D341Med (cell line): ENCODE results near the gene HEATR9.

Source experiments
- DNase-seq: peaks from one replicate; pipeline ENCODE4 v3.0.0; 2012; ENCODE audit warnings: low spot score

Gene HEATR9

DNA sequence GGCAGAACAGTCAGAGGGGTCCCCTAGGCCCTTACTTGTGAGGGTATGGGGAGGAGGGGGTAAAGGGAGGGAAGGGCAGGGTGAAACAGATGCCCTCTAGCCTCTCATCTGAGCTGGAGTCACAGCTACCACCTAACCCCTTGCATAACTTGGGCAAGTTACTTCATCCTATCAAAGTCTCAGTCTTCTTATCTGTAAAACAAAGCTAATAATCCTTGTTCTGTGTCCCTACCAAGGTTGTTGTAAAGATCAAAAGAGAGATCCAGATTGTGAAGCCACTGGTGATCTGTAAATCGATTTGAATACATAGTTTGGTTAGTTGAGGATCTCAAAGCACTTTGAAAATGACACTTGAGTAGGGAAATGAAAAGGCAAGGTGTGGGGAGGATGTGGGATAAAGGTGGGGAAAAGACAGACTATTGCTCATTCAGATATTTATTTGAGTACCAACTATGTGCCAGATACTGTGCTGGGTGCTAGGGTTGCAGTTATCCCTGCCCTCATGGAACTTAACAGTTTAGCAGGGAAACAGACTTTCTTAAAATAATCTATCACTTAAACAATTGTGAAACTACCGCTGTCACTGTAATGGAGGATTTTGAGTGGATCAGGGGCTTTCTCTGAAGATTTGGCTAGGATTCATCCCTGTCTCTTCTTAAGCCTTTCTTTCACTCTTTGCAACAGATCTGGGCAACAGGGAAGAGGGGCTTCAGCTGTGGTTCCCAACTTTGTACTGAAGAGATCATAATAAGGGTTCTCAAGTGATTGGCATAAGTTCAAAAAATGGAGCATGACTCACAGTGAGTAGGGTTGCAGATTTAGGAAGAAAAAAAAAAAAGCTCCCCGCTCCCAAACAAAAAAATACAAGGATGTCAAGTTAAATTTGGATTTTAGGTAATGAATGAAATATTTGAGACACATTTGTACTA, 3.0 kb downstream of the HEATR9 start:
- no peak for DNase-seq

DNA sequence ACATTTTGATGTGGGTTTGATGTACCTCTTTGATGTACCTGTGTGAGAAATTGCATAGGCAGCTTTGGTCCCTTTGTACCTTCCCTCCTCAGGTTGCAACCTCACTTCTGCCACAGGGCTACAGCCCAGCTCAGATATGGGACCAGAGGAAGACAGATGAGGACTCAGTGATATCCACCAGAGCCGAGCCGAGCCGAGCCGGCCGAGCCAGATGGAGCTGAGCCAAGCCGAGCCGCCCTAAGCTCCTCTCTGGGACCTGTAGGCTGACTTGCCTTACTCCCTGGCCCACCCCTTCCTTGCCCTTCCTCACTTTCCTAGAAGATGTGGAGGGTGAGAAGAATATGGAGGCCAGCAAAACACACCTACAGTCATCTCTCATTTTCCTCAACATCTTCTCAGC, 3.8 kb downstream of the HEATR9 start:
- no peak for DNase-seq

GRCh38 chr17:35856603-35857002, 12.1 kb downstream of the HEATR9 start:
- DNase-seq: no peak

GRCh38 chr17:35855965-35856364, 12.7 kb downstream of the HEATR9 start:
- no peak for DNase-seq

- DNase-seq: peak; percentile 64
These were observed 19.0 kb downstream of the HEATR9 start for GRCh38 chr17:35849469-35850348.

- no peak for DNase-seq
These were observed 20.9 kb downstream of the HEATR9 start for GRCh38 chr17:35847633-35848373.

GRCh38 chr17:35847006-35847405, 21.7 kb downstream of the HEATR9 start:
- DNase-seq: no peak

DNA sequence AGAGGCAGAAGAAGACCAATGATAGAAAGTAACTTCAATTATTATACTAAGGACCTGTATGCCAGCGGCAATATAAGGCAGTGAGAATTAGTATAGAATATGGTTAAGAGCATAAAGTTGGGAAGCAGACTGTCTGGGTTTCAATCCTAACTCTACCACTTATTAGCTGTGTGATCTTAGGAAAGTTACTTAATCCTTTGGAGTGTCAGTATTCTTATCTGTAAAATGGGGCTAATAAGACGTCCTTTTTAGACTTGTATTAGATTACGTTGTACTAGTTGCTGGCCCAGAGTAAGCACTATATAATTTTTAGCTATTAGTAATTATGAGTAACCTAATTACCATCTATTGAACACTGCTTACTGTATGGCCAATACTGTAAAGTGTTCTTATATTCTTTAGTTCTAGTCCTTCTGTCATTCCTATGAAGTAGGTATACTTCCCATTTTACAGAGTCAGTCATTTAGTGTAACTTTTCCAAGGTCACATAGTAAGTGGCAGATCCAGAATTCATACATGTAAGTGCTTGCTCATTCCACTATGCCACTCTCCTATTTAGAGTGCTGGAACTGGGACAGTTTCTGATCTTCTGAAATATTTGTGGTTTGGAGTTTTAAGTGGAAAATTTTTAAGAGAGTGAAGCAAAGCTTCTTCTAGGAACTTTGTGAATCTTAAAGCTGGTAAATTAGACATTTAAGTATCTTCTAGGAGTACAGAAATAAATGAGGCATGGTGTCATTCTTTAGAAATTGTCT, 22.5 kb downstream of the HEATR9 start:
- no peak for DNase-seq

- no peak for DNase-seq
These were observed 24.1 kb downstream of the HEATR9 start for GRCh38 chr17:35844547-35844946.

GRCh38 chr17:35843698-35844097, 25.0 kb downstream of the HEATR9 start:
- DNase-seq: no peak

DNA sequence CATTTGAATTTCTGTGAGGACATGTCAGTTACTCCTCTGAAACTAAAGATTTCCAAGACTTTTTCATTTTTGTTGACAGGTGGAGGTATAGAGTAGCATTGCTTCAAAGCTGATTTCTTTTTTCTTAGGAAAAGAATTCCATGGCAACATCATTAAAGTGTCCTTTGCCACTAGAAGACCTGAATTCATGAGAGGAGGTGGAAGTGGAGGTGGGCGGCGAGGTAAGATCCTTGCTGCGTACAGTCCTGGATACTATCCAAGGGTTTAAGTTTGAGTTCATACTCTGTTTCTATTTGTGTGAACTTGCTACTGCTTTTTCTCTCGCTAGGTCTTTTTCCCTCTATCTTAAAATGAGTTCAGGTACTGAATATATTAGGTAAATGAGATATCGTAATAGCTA, 26.5 kb downstream of the HEATR9 start:
- DNase-seq: no peak

GRCh38 chr17:35841505-35841904, 27.2 kb downstream of the HEATR9 start:
- no peak for DNase-seq

DNA sequence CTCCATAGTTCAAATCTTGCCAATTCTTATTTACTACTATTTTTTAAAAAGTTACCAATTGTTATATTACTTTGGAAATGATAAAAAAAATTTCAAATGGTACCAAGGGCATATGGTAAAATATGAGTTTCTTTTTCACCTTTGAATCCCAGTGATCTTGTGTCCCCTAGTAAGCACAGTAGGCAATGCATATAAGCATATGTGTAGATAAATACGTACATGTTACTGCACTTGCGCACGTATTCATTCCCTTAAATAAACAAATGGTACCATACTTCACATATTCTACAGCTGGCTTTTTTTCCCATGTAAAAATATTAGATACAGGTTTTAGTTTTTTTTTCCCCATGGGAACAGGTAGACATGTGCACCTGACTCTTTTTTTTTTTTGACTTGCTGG, 27.6 kb downstream of the HEATR9 start:
- DNase-seq: no peak

GRCh38 chr17:35825206-35825605, 43.5 kb downstream of the HEATR9 start:
- DNase-seq: no peak

DNA sequence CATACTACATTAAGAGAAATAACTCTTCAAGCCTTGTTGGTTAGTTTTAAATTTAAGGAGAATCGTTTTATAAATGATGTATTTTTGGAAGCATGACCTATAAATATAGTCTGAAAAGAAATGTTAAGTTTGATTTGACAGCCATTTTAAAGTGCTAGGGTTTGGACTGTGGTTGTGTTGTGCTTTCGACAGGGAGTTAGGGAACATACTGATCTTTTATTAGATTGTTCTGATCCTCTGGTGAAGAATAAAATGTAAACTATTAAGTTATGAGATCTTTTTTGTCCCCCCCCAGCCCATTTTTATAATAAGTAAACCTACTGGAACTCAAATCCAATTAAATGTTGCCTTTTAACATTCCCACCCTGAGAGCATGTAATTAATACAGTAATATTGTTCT, 47.4 kb downstream of the HEATR9 start:
- DNase-seq: no peak

DNA sequence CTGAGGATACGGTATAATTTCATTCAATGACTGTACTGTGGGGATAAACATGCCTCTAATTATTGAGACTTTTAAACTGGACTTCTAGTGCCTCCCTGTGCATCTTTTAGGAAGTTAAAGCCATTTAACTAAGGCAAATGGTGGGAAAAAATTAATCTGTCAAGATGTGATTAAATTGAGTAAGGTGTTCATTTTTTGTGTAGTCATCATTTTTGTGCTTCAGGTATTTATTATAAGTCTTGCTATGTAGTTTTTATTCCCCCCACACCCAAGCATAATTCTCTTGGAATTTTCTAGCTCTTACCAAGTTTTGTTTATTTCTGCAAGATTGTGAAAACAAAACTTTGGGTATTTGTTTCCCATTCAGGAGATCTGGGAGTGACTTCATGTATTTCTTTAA, 49.2 kb downstream of the HEATR9 start:
- DNase-seq: no peak

- DNase-seq: no peak
These were observed 51.5 kb downstream of the HEATR9 start for GRCh38 chr17:35817196-35817595.

- DNase-seq: no peak
These were observed 52.0 kb downstream of the HEATR9 start for GRCh38 chr17:35816723-35817122.

- no peak for DNase-seq
These were observed 56.2 kb downstream of the HEATR9 start for GRCh38 chr17:35812456-35812855.

DNA sequence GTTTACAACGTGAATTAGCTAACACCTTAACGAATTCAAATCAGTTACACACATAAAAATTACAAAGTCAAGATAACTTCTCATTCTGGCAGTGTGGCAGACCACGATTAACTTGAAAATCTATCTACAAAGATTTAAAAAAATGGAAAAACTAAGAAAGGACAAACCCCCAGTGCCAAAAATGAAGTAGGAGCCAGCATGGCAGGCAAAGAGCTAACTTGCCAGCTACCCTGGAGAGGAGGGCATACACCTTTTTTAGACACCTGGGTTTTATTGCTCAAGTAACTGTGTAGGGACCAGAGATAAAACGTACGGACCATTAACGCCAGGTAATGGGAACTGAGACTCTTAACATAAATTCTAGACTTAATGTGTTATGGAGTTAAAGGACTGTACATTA, 56.9 kb downstream of the HEATR9 start:
- DNase-seq: no peak

GRCh38 chr17:35809855-35810461, 58.7 kb downstream of the HEATR9 start:
- peak; percentile 66 for DNase-seq
